Body of pancreas (tissue), 4 donors: ENCODE results near the gene MIOX. TPM values are rescaled to one million over a fixed set of nuclear protein-coding genes. Genes with fewer than 3 reads are reported as not detected.
"Not testable (repeated sequence)": the region's sequence is repeated elsewhere in the genome, so short reads cannot be mapped to it uniquely, and the experiment has no call there.

Experiments used
- ATAC-seq: fragments of 150-250 bp; one replicate; pipeline ENCODE4 v1.9.1; 2016
- DNase-seq, 4 donors: peaks; one replicate each; pipeline ENCODE4 v3.0.0-alpha.2; 2019
- H3K27ac ChIP-seq, 4 donors: fragments of 200-600 bp; sonication (generic); 1 replicate in 3 of 4; 2 replicates in 1 of 4; pipeline versions ENCODE4 v1.5.1 to v1.6.1; 2016 to 2019; ENCODE audit warnings: mild to moderate bottlenecking in 1 of 4, mixed read lengths in 1 of 4, moderate library complexity in 1 of 4
- H3K27me3 ChIP-seq, 2 donors: fragments of 200-600 bp; sonication (generic); one replicate each; pipeline ENCODE4 v1.6.0; 2016; ENCODE audit warnings: mild to moderate bottlenecking in 1 of 2
- H3K36me3 ChIP-seq, 2 donors: fragments of 200-600 bp; sonication (generic); replicated peaks in 1 of 2; 2 replicates each; pipeline ENCODE4 v1.5.1; 2016; ENCODE audit warnings: low read depth in 2 of 2; ENCODE audit not compliant: insufficient read depth in 1 of 2
- H3K4me1 ChIP-seq: fragments of 200-600 bp; sonication (generic); one replicate; pipeline ENCODE4 v1.6.0; 2016
- H3K4me3 ChIP-seq, 2 donors: fragments of 200-600 bp; sonication (generic); 1 replicate in 1 of 2; 2 replicates in 1 of 2; pipeline ENCODE4 v1.5.1; 2016 to 2019
- H3K9me3 ChIP-seq, 3 donors: fragments of 200-600 bp; sonication (generic); 1 replicate in 2 of 3; 2 replicates in 1 of 3; pipeline ENCODE4 v1.5.1; 2016
- POLR2A ChIP-seq, 3 donors: fragments of 450-650 bp; IDR thresholded peaks; one replicate each; pipeline ENCODE4 v1.6.1; 2016; ENCODE audit warnings: antibody characterized with exemption in 3 of 3, mild to moderate bottlenecking in 2 of 3
- WGBS, 2 donors: methylation state at CpG; one replicate each; pipeline ENCODE4 v1.1.5; 2017; 5-methylcytosine and 5-hydroxymethylcytosine counted together
- intact Hi-C: fragments of 100-400 bp; cut with DNase I; formaldehyde crosslinking; loops from one replicate; pipeline ENCODE4 v1.15.1; 2023
- total RNA-seq, 2 donors: library from RNA; depleted of rRNA; stranded (reverse); fragments of >200 nt; gene quantifications; one replicate each; pipeline ENCODE4 v1.1.0, GENCODE V29; 2016
- TF ChIP-seq, protein P1 (sequence below), 7 experiments: fragments of 450-650 bp in 4 of 7; fragments of 200-600 bp in 3 of 7; sonication (generic) in 3 of 7; IDR thresholded peaks; one replicate each; pipeline ENCODE4 v1.5.1; 2016 to 2019; ENCODE audit warnings: antibody characterized with exemption in 7 of 7

MIOX gene
- total RNA-seq, 2 donors from 2014 or later, result not detected

DNA sequence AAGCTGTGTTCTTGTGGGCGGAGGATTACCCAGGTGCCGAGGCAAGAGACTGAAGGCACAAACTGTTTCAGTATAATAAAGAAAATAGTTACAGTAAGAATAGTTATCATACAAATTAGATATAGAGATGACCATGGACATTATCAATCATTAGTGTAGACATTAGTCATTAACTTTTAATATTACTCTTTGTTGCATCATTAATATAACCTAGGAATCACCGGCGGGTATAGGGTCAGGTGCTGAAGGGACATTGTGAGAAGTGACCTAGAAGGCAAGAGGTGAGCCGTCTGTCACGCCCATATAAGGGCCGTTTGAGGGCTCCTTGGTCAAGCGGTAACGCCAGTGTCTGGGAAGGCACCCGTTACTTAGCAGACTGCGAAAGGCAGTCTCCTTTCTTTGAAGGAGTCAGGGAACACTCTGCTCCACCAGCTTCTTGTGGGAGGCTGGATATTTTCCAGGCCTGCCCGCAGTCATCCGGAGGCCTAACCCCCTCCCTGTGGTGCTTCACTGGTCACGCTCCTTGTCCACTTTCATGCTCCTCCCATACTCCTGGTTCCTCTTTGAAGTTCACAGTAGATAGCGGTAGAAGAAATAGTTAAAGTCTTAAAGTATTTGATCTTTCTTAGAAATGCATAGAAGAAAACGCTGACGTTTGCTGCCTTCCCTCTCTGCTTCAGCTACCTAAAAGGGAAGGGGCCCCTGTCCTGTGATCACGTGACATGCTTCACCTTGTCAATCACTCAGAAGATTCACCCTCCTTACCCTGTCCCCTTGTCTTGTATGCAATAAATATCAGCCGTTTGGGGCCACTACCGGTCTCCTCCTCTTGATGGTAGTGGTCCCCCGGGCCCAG lies 47.4 kb downstream of the MIOX start:
- Histone ChIP-seq H3K27ac (peak overlapping the region in 1 of 4 donors; percentile 85), H3K4me1 (peaks cover 38% of the 10 kb centered on the region), H3K27me3 (peaks cover 0 to 21% of the 10 kb centered on the region in 2 donors)
- intact Hi-C loops, ATAC-seq, H3K36me3 ChIP-seq, H3K4me3 ChIP-seq, H3K9me3 ChIP-seq: not testable (repeated sequence)
- DNase-seq, result peak in 1 of 4 donors; percentile 71
- TF ChIP-seq POLR2A (IDR thresholded peaks at IDR 0.05), result peak in 2 of 3 donors; percentile 9 to 60
- WGBS, 2 donors, result 53 to 55% methylated on average over 21 of the region's 21 CpGs

DNA sequence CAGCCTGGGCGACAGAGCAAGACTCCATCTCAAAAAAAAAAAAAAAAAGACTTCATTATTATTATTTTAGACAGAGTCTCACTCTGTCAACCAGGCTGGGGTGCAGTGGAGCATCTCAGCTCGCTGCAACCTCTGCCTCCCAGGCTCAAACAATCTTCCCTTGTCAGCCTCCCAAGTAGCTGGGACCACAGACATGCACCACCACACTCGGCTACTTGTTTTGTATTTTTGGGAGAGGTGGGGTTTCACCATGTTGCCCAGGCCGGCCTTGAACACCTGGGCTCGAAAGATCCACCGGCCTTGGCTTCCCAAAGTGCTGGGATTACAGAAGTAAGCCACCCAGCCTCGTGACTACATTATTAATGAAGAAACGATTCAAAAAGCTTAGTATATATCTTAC lies 48.5 kb downstream of the MIOX start:
- no peaks in the 10 kb centered on the region for H3K9me3 ChIP-seq
- intact Hi-C loops, result no loop called here
- WGBS, 2 donors, result 65 to 73% methylated on average over 8 of the region's 8 CpGs
- DNase-seq (no peak), ATAC-seq (no peak)
- peaks cover 0 to 17% of the 10 kb centered on the region in 2 donors for H3K27me3 ChIP-seq
- H3K27ac ChIP-seq, result peak overlapping the region in 1 of 4 donors; percentile 85
- TF ChIP-seq, protein P1, sequence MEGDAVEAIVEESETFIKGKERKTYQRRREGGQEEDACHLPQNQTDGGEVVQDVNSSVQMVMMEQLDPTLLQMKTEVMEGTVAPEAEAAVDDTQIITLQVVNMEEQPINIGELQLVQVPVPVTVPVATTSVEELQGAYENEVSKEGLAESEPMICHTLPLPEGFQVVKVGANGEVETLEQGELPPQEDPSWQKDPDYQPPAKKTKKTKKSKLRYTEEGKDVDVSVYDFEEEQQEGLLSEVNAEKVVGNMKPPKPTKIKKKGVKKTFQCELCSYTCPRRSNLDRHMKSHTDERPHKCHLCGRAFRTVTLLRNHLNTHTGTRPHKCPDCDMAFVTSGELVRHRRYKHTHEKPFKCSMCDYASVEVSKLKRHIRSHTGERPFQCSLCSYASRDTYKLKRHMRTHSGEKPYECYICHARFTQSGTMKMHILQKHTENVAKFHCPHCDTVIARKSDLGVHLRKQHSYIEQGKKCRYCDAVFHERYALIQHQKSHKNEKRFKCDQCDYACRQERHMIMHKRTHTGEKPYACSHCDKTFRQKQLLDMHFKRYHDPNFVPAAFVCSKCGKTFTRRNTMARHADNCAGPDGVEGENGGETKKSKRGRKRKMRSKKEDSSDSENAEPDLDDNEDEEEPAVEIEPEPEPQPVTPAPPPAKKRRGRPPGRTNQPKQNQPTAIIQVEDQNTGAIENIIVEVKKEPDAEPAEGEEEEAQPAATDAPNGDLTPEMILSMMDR (IDR thresholded peaks at IDR 0.05), result no peak
- TF ChIP-seq POLR2A (IDR thresholded peaks at IDR 0.05), result no peak
- no peak overlapping the region for H3K4me3 ChIP-seq
- H3K36me3 ChIP-seq, result no peaks in the 10 kb centered on the region
- peaks cover 40% of the 10 kb centered on the region for H3K4me1 ChIP-seq

- Histone ChIP-seq H3K4me1 (peaks cover 29% of the 10 kb centered on the region), H3K4me3 (no peak overlapping the region), H3K9me3 (no peaks in the 10 kb centered on the region), H3K27me3 (peaks cover 0 to 7% of the 10 kb centered on the region in 2 donors), H3K27ac (no peak overlapping the region), H3K36me3 (no peaks in the 10 kb centered on the region)
- intact Hi-C loops, result no loop called here
- no peak for ATAC-seq
- 66% methylated on average over 3 of the region's 3 CpGs for WGBS, 2 donors
- DNase-seq, result no peak
- no peak for TF ChIP-seq POLR2A (IDR thresholded peaks at IDR 0.05)
- TF ChIP-seq, protein P1 (IDR thresholded peaks at IDR 0.05), result no peak
Measured at GRCh38 chr22:50536226-50536625, 49.6 kb downstream of the MIOX start.

- H3K27ac ChIP-seq, result peak overlapping the region in 3 of 4 donors; percentile 84 to 95 (median 90)
- ATAC-seq, result no peak
Measured at GRCh38 chr22:50537765-50538164, 51.1 kb downstream of the MIOX start.

More at GRCh38 chr22:50537765-50538164, 51.1 kb downstream of the MIOX start:
- H3K27me3 ChIP-seq, result no peaks in the 10 kb centered on the region
- WGBS, 2 donors, result 71 to 81% methylated on average over 13 of the region's 13 CpGs
- peaks cover 14% of the 10 kb centered on the region for H3K4me1 ChIP-seq
- TF ChIP-seq, protein P1 (IDR thresholded peaks at IDR 0.05), result no peak
- no peak for TF ChIP-seq POLR2A (IDR thresholded peaks at IDR 0.05)
- H3K4me3 ChIP-seq, result no peak overlapping the region
- DNase-seq, result no peak
- intact Hi-C loops, result no loop called here
- no peaks in the 10 kb centered on the region for H3K36me3 ChIP-seq
- no peaks in the 10 kb centered on the region for H3K9me3 ChIP-seq

Other genes with a start within 250 kb of the MIOX start
- gene TUBGCP6, start 241.8 kb upstream of the MIOX start, total RNA-seq, result 100 to 1,000 TPM in 1 of 2 donors, 10 to 100 TPM in 1; 61.2 to 121 TPM
- gene HDAC10, start 235.6 kb upstream of the MIOX start, total RNA-seq, result 100 to 1,000 TPM in 1 of 2 donors, 10 to 100 TPM in 1; 31.9 to 128 TPM
- 1 to 10 TPM; 3.9 to 4.6 TPM for gene MAPK12, start 225.2 kb upstream of the MIOX start, total RNA-seq
- gene MAPK11, start 216.5 kb upstream of the MIOX start, total RNA-seq, result 1 to 10 TPM; 3.0 to 3.6 TPM
- gene PLXNB2, start 179.2 kb upstream of the MIOX start, total RNA-seq, result 100 to 1,000 TPM; 113 to 140 TPM
- gene DENND6B, start 159.8 kb upstream of the MIOX start, total RNA-seq, result 1 to 10 TPM; 3.4 to 7.3 TPM
- 10 to 100 TPM; 48.8 to 53.4 TPM for gene PPP6R2, start 143.5 kb upstream of the MIOX start, total RNA-seq
- gene SBF1, start 11.8 kb upstream of the MIOX start, total RNA-seq, result 10 to 100 TPM; 60.2 to 77.5 TPM
- 1 to 10 TPM; 7.3 to 8.2 TPM for gene ADM2, start 5.3 kb upstream of the MIOX start, total RNA-seq
- 100 to 1,000 TPM; 147 to 158 TPM for gene LMF2, start 20.8 kb downstream of the MIOX start, total RNA-seq
- gene NCAPH2, start 21.4 kb downstream of the MIOX start, total RNA-seq, result 10 to 100 TPM; 30.6 to 35.9 TPM
- 1 to 10 TPM in 1 of 2 donors, not detected in 1; 1.6 TPM for gene SCO2, start 38.7 kb downstream of the MIOX start, total RNA-seq
- gene TYMP, start 43.2 kb downstream of the MIOX start, total RNA-seq, result 10 to 100 TPM; 29.8 to 65.3 TPM
- not detected for gene KLHDC7B, start 59.0 kb downstream of the MIOX start, total RNA-seq
- not detected for gene SYCE3, start 76.1 kb downstream of the MIOX start, total RNA-seq
- gene CPT1B, start 91.6 kb downstream of the MIOX start, total RNA-seq, result 10 to 100 TPM in 1 of 2 donors, 1 to 10 TPM in 1; 8.3 to 34.9 TPM
- 100 to 1,000 TPM in 1 of 2 donors, 10 to 100 TPM in 1; 43.3 to 122 TPM for gene CHKB, start 96.0 kb downstream of the MIOX start, total RNA-seq
- 1 to 10 TPM; 2.9 to 3.6 TPM for gene MAPK8IP2, start 113.9 kb downstream of the MIOX start, total RNA-seq
- gene ARSA, start 141.3 kb downstream of the MIOX start, total RNA-seq, result 10 to 100 TPM; 47.0 to 84.7 TPM
- 10 to 100 TPM in 1 of 2 donors, 1 to 10 TPM in 1; 6.0 to 15.5 TPM for gene SHANK3, start 186.0 kb downstream of the MIOX start, total RNA-seq